ENCODE results near the gene GCM1. TPM values are rescaled to one million over a fixed set of nuclear protein-coding genes. Genes with fewer than 3 reads are reported as not detected.

The GCM1 gene
- total and polyA plus RNA-seq, 12 donors = 0.01 TPM; not detected in 11

DNA sequence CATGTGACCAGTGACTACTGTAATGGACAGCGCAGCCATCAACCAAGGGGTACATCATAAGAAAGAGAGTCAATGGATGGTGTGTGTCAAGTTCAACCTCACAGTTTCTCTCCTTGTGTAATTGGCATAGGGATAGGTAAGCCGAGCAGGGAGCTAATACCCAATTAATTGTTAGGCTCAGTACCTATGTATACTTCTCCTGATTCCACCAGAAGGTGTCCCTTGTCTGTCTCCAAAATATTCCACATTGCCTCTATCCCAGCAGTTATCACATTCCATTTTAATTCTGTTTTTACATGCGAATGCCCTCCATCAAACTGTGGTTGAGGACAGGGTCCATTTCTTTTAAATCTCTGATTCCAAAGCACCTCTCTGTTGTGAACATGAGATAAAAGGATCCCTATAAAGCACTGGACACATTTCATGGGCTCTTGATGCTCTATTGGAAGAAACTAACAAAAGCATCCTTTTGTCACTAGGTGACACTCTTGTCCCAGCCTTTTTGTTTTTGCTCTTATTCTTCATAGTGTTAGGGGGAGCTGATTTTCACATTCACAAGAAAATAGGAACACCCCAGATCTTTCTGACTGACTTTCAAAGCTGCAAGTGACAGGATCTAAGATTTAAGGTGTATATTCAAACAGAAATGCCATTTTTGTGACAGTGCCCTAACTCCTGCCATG, 44.5 kb downstream of the GCM1 start:
- Histone ChIP-seq H3K9me3 (no peaks in the 10 kb centered on the region), H3K27me3 (no peaks in the 10 kb centered on the region), H3K36me3 (peaks cover 0 to 56% (median 14%) of the 10 kb centered on the region in 9 donors), H3K4me1 (no peaks in the 10 kb centered on the region), H3K27ac (no peak overlapping the region), H3K4me3 (no peak overlapping the region)
- 94 to 95% methylated on average over 3 of the region's 3 CpGs for WGBS, 2 donors
- TF ChIP-seq CTCF (IDR thresholded peaks at IDR 0.05) = peak in 2 of 9 donors; percentile 9 to 15
- DNase-seq = no peak
- intact Hi-C loops (cut with DNase I) = no loop called here
- ATAC-seq = no peak

DNA sequence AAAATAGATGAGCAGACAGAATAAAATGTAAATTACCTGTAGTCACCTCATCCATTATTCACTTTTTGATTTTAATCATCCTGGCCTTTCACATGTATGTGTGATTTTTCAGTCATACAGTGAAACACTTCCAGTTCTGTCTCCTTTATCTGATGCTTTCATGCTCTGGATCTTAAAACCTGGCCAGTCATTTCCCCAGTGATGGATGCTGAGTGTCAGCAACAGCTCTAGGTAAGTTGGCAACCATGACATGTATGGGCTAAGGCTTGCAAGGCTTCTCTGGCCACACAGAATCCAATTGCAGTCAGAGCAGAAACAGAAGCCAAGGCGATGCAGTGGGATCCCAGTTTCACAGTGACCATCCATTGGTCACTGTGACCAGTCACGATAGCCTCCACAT, 47.6 kb downstream of the GCM1 start:
- intact Hi-C loops (cut with DNase I) = no loop called here
- Histone ChIP-seq H3K36me3 (peaks cover 0 to 87% (median 37%) of the 10 kb centered on the region in 9 donors), H3K9me3 (no peaks in the 10 kb centered on the region), H3K4me3 (no peak overlapping the region), H3K27ac (no peak overlapping the region), H3K27me3 (no peaks in the 10 kb centered on the region), H3K4me1 (no peaks in the 10 kb centered on the region)
- DNase-seq (no peak), ATAC-seq (no peak)
- 93 to 97% methylated on average over 2 of the region's 2 CpGs for WGBS, 2 donors
- TF ChIP-seq CTCF (IDR thresholded peaks at IDR 0.05) = no peak

GRCh38 chr6:53100561-53100960, 48.1 kb downstream of the GCM1 start:
- TF ChIP-seq CTCF (IDR thresholded peaks at IDR 0.05) = no peak
- no peaks in the 10 kb centered on the region for H3K4me1 ChIP-seq
- no peaks in the 10 kb centered on the region for H3K27me3 ChIP-seq
- H3K36me3 ChIP-seq = peaks cover 0 to 89% (median 41%) of the 10 kb centered on the region in 9 donors
- intact Hi-C loops (cut with DNase I) = no loop called here
- no peak overlapping the region for H3K4me3 ChIP-seq
- WGBS, 2 donors = 27 to 34% methylated on average over 2 of the region's 2 CpGs
- H3K9me3 ChIP-seq = no peaks in the 10 kb centered on the region
- DNase-seq (no peak), ATAC-seq (no peak)
- no peak overlapping the region for H3K27ac ChIP-seq

- H3K4me1 ChIP-seq = no peaks in the 10 kb centered on the region
- no peak overlapping the region for H3K27ac ChIP-seq
- ATAC-seq (no peak), DNase-seq (no peak)
- 75 to 77% methylated on average over 1 of the region's 1 CpG for WGBS, 2 donors
- intact Hi-C loops (cut with DNase I) = no loop called here
- peaks cover 0 to 100% (median 85%) of the 10 kb centered on the region in 9 donors for H3K36me3 ChIP-seq
- H3K4me3 ChIP-seq = no peak overlapping the region
- H3K27me3 ChIP-seq = no peaks in the 10 kb centered on the region
- no peak for TF ChIP-seq CTCF (IDR thresholded peaks at IDR 0.05)
- H3K9me3 ChIP-seq = no peaks in the 10 kb centered on the region
These were observed 52.9 kb downstream of the GCM1 start for GRCh38 chr6:53095716-53096115.

All from heart right ventricle (tissue), 16 donors.